Putamen (tissue), 1 donor: ENCODE results near the gene LRRC2.
"Not testable (repeated sequence)": the region's sequence is repeated elsewhere in the genome, so short reads cannot be mapped to it uniquely, and the experiment has no call there.

Experiments used
- DNase-seq: peaks from one replicate; pipeline ENCODE4 v3.0.0-alpha.2; 2016; ENCODE audit warnings: low spot score

Gene LRRC2

GRCh38 chr3:46557814-46558183, 8.3 kb downstream of the LRRC2 start:
- no peak for DNase-seq

- DNase-seq: no peak
Observed at GRCh38 chr3:46553154-46553553, 12.9 kb downstream of the LRRC2 start.

- DNase-seq: no peak
Observed at GRCh38 chr3:46552538-46552937, 13.6 kb downstream of the LRRC2 start.

GRCh38 chr3:46551615-46552014, 14.5 kb downstream of the LRRC2 start:
- no peak for DNase-seq

GRCh38 chr3:46549989-46550388, 16.1 kb downstream of the LRRC2 start:
- DNase-seq: no peak

GRCh38 chr3:46549408-46549904, 16.6 kb downstream of the LRRC2 start:
- DNase-seq: no peak

GRCh38 chr3:46548611-46549010, 17.5 kb downstream of the LRRC2 start:
- DNase-seq: not testable (repeated sequence)

GRCh38 chr3:46546896-46547440, 19.1 kb downstream of the LRRC2 start:
- no peak for DNase-seq

- DNase-seq: no peak
Observed at GRCh38 chr3:46545818-46546630, 20.1 kb downstream of the LRRC2 start.

- no peak for DNase-seq
Observed at GRCh38 chr3:46544771-46545503, 21.2 kb downstream of the LRRC2 start.

- DNase-seq: no peak
Observed at GRCh38 chr3:46542801-46543201, 23.3 kb downstream of the LRRC2 start.

- DNase-seq: no peak
Observed at GRCh38 chr3:46542344-46542743, 23.8 kb downstream of the LRRC2 start.

- DNase-seq: no peak
Observed at GRCh38 chr3:46541835-46542234, 24.3 kb downstream of the LRRC2 start.

- DNase-seq: no peak
Observed at GRCh38 chr3:46540550-46540949, 25.6 kb downstream of the LRRC2 start.

- no peak for DNase-seq
Observed at GRCh38 chr3:46539443-46540005, 26.6 kb downstream of the LRRC2 start.

GRCh38 chr3:46538803-46539442, 27.2 kb downstream of the LRRC2 start:
- DNase-seq: peak; percentile 33

GRCh38 chr3:46538425-46538802, 27.7 kb downstream of the LRRC2 start:
- DNase-seq: not testable (repeated sequence)

GRCh38 chr3:46537779-46538178, 28.3 kb downstream of the LRRC2 start:
- no peak for DNase-seq

- DNase-seq: no peak
Observed at GRCh38 chr3:46537316-46537715, 28.8 kb downstream of the LRRC2 start.

- no peak for DNase-seq
Observed at GRCh38 chr3:46536758-46537157, 29.3 kb downstream of the LRRC2 start.

- no peak for DNase-seq
Observed at GRCh38 chr3:46535746-46536145, 30.4 kb downstream of the LRRC2 start.

GRCh38 chr3:46533091-46533490, 33.0 kb downstream of the LRRC2 start:
- DNase-seq: no peak
